Muscle of back (tissue), 11 donors: ENCODE data around the gene CNTNAP5. TPM values are rescaled to one million over a fixed set of nuclear protein-coding genes. Genes with fewer than 3 reads are reported as not detected.

Source experiments
- DNase-seq, 3 donors: peaks; one replicate each; pipeline versions ENCODE4 v3.0.0 to v3.0.0-alpha.2; 2013
- polyA plus RNA-seq, 10 donors: library from polyadenylated mRNA; unstranded; fragments of 120-200 nt; gene quantifications; one replicate each; pipeline ENCODE4 v1.2.1, GENCODE V29; 2013; ENCODE audit not compliant: insufficient read length in 10 of 10

Gene CNTNAP5
- polyA plus RNA-seq, 10 donors: 0.14 to 0.47 (median 0.19) TPM

DNA sequence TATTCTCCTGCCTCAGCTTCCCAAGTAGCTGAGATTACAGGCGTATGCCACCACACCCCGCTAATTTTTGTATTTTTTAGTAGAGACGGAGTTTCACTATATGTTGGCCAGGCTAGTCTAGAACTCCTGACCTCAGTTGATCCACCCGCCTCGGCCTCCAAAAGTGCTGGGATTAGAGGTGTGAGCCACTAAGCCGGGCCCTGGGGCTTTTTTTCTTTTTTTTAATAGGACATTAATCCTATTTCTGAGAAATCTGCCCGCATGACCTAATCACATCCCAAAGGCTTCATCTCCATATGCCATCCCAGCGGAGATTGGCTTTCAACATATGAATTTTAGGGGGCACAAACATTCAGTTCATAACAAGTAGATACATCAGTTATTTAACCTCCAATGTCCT lies 128.6 kb downstream of the CNTNAP5 start:
- DNase-seq: no peak

DNA sequence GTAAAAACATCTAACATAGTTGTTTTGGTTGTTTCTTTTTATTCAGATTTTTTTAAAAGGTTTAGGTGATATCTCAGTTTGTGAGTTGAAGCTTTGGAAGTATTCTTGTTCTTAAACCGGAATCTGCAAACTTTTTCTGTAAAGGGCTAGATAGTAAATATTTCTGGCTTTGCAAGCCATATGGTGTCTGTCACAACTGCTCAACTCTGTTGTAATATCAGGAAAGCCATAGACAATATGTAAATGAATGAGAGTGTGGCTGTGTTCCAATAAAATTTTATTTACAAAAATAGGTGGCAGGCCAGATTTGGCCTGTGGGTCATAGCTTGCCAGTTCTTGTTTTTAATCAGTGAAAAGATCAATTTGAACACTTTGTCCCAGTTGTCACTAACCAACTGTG lies 134.1 kb downstream of the CNTNAP5 start:
- no peak for DNase-seq

DNA sequence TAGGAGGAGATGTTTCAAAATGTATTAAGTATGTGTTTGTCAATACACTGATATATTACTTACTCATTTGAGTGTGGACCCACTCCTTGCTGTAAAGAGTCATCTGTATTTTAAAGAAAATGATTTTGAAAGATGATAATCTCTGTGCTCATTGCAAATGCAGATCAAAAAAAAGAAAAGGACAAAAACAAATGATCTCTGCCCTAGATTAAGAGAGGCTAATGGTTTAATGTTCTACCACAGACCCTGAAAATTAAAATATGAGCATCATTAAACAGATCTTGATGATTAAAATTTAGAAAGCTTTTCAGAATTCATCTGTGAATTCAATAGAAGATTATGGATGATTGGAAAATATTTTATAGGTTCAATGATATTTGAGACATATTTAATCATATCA lies 136.5 kb downstream of the CNTNAP5 start:
- DNase-seq: no peak

DNA sequence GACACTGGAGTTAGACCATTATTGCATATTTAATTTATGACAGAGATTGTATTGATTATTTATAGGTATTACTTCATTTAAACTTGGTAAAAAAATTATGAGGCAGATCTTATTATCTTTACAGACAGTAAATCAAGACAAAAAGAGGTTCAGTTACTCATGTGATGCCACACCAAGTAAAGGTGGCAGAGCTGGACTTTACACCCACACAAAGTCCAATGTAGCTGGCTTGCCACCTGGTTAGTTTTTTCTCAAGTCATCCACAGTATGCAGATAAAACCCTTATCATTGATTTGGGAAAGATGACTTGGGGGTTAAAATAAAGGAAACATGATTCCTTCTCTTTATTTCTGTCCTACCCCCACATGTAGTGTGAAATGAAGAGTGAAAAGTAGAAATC lies 137.2 kb downstream of the CNTNAP5 start:
- no peak for DNase-seq

DNA sequence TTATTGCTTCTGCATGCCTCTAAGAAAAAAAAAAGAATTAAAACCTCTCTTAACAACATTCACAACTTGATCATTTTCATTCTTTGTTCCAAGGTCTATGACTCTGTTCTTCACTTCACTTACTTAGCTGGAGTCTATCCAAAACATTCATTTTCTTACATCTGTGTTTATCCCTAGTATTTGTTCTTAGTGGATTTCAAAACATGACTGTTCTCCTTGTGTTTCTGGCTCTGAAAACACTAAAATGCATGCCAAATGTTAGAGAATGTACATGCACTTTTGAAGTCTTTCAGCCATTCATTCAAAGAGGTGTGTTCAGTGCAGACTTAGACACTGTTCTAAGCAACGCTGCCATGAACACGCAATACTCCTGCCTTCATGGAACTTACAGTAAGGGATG lies 138.8 kb downstream of the CNTNAP5 start:
- peak; percentile 9 to 35 (median 9) for DNase-seq

DNA sequence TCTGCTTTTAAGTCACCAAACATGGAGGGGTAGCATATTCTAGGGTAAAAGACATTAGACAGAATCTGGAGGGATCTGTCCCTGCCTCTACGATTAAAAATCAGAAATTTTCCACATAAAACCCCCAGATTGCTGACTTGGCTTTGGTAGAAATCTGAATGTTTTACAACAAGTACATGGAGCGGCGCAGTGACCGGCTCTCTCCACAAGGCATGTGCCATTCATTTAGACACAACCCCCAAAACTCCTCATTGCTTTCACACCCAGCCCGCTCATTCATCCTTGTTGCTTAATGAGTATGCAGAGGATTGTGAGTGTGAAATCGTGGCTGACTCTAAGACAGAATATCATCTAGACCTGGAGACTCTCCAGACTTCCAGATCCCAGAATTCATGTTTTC lies 140.6 kb downstream of the CNTNAP5 start:
- no peak for DNase-seq

DNA sequence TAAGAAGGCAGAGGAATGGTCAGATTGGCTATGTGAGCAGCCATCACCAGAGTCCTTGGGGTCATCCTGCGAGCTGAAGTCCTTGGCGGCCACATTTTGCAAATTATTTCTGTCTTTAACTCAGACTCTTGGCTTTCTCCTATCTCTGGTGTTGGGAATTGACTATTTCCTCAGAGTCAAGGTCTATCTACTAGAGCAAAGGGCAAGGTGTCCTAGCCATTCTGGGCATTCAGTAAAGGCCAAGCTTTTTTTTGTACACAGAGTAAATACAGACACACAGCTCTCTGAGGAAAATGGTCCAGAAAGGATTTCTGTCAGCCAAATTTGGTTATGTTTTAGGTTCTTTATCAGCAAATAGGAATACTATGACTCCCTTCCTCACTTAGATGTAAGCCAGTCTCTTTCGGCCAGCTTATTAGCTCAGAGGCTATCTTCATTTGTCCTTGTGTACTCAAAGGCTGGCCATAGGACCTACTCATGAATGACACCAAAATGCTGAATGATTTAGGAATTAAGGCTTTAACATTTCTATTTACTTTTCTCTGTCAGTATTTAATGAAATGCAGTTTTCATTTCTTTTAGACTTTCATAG lies 146.5 kb downstream of the CNTNAP5 start:
- DNase-seq: no peak

DNA sequence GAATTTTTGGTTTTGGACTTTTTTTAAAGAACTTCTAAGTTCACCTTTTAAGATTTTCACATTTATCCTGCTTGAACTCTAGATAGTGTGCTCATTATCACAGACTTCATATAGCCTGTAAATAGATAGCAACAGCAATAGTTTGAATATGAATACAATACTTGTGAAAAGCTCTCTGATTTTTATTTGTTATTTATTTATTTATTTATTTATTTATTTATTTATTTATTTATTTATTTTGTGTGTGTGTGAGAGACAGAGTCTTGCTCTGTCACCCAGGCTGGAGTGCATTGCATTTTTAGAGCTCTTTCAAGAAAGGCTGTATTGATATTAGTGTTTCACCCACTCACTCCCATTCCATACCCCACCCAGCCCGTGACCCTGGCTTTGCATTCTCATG lies 153.6 kb downstream of the CNTNAP5 start:
- DNase-seq: no peak

DNA sequence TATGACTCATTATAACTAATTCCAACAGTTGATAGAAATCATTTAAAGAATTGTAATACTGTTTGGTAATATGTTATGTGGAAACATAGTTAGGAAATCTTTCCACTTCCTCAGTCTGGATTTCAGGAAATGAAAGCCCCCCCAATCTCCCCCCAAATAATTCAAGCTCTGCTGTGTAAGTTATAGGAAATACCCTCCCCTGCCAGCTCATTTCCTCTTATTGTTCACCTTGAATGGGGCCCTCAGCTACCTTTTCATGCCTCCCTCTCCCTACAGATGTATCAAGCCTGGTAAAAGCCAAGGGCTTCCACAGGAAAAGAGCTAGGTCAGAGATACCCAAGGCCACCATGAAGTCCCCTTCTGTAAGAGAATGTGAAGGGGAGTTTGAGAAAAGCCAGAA lies 155.5 kb downstream of the CNTNAP5 start:
- peak in 1 of 3 donors; percentile 7 for DNase-seq

DNA sequence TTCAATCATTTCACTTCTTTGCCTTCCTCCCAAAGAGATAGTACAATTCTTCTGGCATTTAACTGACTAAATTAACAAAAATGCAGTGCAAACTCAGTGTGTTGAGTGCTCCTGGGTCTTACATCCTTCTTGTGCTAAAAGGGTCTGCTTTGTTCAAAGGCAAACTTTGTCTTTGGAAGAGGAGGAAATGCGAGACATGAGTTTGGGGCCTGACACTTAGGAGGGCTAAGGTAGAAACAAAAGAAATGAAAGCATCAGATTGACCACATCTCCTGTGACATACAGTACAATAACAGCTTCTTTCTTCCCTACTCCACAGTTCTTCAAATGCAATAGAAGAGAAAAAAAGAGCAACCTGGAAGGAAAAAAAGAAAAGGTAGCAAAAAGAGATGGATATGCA lies 161.7 kb downstream of the CNTNAP5 start:
- no peak for DNase-seq

DNA sequence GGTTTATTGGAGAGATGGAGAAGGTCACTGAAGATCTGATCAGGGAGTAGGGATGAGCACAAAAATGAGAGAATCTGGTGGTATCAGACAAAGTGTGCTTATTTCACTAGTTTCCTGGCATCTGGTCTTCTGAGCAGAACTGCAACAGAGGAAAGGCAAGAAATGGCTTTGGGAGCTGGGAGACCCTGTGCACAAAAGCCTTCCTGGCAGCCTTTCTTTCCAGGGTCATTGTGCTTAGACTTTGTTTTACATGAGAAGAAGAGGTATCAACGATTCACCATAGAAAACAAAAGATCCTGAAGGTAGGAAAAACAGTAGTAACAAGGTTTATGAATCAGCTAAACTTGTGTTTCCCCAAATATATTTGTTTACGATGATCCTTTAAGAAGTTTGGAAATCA lies 162.9 kb downstream of the CNTNAP5 start:
- no peak for DNase-seq

DNA sequence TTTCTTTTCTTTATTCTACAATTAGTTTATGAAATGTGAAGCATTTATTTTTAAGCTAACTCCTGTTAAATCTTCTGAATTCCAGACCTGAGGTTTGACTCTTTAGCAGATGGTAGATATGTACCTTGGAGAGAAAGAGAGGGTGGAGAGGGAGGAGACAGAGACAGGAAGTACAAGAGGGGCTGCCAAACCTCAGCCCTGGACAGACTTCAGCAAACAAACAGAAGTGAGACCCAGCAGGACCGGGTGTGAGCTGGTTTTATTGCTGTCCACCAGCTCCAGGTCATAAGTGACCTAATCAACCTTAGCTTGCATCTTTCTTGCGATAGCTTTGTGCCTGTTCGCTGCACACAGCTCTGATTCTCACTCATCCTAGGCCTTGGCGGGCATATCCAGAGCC lies 168.6 kb downstream of the CNTNAP5 start:
- DNase-seq: no peak

DNA sequence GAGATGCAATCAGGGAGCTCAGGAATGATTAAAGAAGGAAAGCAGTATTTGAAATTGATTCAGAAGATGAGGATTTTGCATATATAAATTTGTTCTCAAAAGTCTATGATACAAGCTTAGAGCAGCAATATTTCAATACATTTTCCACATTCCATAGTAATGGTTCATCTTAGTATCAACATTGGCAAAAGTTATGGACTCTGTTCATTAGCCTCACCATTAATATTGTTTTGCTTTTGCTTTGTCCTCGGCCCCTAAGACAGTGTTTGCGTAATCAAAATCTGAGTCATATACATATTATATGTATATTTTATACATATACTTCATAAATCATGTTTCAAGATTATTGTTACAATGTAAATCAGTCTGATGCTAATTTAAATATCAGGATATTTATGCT lies 176.6 kb downstream of the CNTNAP5 start:
- DNase-seq: peak in 1 of 3 donors; percentile 2

DNA sequence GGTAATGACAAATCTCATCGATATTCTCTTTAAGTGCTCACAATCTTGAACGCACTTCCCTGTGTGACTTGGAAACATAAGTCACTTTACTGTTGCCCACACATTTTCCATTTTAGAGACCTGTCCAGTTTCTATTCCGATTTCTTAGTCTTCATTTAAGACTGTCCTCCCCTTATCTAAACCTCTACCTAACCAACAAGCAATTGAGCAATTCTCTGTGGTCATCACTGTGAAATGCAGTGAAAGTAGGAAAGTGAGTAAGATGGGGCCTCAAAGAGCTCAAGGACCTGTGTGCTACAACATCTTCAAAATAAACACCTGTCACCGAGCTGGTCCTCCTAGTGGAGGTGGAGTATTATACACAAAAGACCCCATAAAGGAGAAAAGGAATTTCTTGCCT lies 184.4 kb downstream of the CNTNAP5 start:
- no peak for DNase-seq

DNA sequence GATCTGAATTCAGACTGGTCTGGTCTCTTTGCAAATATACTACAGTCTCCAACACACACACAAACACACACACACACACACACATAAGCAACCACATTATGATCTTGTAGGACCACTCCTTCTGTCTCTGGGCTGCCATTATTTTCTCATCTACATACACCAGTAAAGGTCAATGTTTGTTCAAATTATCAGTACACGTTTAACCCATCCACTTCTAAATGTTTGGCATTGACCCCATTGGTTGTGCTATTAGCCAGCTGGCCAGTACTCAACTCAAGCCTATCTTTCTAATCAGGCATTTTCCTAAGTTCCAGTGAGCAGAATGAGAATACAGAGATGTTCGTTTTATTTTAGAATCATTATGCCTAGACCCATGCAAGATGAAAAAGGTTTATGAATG lies 186.4 kb downstream of the CNTNAP5 start:
- no peak for DNase-seq

DNA sequence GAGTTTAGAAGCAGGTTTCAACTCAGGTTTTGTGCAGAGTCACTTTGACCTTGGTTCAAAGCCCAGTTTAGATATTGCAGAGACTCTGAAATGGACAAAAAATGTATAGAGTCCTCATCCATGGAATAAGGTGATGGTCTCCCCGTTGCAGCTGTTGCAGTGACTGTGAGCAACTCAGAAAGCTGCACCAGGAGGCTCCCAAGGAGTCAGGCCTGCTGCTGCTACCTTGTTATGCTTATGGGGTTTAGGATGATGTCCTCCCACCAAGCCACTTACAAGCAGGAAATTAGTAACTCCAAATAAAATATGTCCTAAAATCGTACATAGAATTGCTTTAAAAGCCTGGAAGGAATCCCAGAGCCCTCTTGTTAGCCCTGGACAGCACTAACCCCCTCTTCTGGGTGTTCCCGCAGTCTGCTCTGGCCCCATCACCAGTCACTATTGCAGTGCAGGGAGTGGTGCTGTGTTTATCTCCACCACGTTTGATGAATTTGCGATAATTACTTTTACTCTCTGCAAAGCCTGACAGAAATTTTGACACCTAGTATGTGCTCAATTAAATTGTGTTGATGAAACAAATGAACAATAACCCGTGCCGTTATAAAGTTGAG lies 189.0 kb downstream of the CNTNAP5 start:
- no peak for DNase-seq

DNA sequence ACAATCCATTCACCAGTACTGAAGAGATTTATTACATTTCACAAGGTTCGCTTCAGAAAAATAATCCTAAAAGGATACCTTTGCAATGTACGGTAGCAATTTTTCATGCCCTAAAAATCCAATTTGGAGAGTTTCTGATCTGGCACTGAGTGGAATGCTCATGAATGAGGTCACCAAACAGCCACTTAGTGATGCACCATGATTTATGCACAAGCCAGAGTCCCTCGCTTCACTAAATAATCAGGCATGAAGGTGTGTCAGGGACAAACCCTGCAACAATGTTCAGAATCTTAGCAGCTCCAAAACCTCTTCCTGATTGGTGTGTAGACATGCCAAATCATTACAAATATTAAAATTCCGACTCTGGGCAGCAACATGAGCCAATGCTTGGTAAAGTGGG lies 221.1 kb downstream of the CNTNAP5 start:
- DNase-seq: no peak

DNA sequence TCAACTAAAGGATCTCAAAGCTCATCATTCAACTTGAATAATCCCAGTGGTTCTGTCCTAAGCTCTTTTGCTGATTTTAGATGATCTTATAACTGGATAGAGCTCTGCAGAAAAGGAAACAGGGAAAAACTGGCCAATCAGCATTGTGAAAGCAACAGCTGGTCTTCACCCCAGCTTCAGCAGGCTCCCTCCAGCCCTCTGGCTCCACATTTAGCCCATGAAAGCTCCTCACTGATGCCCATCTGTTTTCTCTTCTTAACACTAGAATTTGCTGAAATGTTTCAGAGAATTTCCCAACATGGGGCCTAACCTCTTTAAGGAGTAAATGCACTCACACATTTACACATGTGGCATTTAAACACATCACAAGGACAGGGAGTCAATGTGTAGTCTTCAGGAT lies 223.3 kb downstream of the CNTNAP5 start:
- no peak for DNase-seq

DNA sequence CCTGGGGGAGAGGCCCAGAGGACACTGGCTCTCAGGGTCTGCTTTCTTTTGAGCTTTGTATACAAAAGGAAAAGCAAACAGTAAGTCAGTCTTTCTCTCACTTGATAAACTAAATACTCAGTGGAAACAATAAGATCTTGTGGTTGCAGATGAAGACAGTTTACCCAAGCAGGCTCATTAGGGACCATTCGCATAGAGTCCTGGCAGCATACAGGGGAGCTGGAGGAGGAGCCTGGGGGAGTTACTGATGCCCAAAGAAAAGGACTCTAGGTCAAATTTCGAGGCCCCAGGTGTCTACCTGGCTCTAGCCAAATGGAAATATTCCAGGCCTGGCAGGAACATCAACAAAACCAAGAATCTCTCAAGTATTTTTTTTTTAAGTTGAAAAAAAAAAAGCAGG lies 225.3 kb downstream of the CNTNAP5 start:
- no peak for DNase-seq

DNA sequence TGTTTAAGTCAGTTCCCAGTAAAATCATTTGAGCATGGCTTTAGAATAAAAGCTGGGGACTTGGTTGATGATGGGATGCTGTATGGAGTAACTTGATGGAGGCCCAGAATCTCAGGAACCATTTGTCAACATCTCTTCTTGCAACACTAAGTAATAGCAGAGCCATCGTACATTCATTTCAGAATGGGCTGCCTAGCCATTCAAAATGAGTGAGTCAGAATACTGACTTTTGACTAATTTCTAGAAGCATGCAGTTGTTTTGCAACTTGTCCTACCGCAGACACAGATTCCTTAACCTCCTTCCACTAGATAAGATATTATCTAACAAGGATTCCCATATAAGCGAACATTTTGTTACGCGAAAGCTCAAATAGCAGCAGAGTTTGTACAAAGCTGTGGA lies 229.5 kb downstream of the CNTNAP5 start:
- DNase-seq: peak in 1 of 3 donors; percentile 59

DNA sequence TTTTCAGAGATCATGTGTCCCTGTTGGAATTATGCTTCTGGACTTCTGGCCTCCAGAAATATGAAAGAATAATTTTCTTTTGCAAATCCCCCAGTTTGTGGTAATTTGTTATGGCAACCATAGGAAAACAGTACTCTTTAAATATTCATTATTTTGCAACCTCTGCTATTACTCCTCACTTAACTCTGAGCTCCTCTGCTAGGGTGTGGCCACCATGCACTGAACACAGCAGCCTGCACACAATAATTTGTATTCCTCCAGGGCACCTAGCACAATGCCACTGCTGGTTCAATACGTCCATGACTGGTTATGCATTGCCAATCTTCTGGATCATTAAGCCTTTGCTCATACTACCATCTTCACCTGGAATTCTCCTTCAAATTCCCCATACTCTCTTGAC lies 232.0 kb downstream of the CNTNAP5 start:
- no peak for DNase-seq

DNA sequence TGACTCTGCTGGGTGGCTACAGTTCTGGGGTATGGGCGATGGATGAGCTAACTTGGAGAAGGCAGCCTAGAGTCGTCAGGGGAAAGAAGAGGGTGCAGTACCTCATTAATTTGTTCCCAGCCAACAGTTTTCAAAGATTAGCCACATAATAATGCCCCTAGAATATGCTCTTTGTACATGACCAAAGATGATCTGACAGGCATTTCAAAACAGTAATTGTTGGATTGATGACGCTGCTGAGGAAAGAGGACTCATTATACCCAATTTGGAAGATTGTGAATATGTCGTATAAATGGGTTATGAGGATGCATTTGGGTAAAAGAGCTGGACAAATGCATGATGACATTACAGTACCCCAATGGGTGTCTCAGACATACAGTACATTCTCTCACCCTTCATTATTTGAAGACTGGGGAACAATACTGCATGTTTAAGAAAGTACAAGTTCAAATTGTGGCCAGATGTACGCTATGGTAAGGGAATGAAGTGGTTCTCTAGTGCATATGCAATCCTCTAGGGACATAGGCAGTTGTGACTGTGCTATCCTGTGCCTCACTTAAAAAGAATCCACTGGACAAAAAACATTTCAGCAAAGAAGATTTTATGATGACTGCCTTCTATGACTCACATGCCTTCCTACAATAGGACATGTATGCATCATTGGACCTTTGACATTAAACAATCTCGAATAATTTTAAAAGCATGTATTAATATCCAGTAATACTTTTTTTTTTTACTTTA lies 233.2 kb downstream of the CNTNAP5 start:
- DNase-seq: peak in 1 of 3 donors; percentile 67

DNA sequence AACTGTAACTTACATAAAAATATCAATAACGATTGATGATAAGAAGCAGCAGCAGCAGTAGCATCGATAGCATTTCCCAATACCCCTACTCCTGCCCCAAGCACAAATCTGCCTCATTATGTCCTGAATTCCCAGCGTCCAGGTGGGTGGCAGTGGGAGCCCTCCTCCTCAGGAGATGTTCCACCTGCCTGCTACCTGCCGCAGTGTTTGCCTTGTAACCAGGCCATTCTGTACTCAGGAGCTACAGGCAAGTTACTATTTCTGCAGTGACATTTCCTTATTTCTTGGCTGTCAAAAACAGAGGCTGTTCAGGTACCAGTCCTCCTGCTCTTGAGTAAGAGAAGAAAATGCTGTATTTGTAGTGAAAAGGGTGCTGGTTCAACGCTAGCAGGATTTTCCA lies 236.4 kb downstream of the CNTNAP5 start:
- no peak for DNase-seq
